Activated CD4-positive, alpha-beta T cell treated with anti-CD3 and anti-CD28 coated beads for 1 hour (primary cell): Measurements from ENCODE around the gene SLC4A11.

Source experiments
- DNase-seq: peaks from one replicate; pipeline ENCODE4 v3.0.0-alpha.2; 2020

Gene SLC4A11

DNA sequence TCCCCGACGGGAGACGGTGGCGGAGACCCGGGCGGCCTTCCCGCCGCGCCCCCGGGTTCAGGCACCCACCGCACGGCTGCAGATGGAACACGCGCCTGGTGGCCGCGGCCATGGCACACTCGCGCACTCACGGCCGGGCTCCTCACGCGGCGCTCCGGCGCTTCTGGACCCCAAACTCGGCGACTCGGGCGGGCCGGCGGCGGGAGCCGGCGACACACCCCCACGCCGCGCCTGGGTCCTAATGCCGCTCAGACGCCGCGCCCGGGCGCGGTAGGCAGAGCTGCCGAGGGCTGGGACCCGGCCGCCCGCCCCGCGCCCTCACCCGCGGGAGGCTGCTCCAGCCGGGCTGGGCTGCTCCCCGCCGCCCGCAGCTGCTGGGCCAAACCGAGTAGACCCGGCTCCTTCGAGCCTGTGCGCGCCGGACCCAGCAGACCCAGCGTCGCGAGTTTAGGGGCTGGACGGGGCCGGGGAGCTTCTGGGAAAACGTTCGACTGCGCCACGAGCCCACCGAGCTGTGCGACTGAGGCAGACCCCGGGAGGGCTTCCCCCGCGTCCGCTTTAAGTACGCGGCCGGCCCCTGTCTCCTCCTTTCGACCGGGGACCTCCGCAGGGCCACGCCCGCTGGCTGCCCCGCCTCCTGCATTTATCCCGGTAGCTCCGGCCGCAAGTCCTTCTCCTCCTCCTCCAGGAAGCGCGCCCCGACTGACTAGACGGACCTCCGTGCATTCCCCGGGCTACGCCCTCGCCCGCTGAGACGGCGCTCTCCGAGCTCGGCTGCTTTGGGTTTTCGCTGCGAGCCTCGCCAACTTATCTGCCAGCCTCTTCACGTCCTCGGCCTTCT, at the start of gene SLC4A11:
TSS of gene SLC4A11 (minus strand) at position 165 of the 841 bp plus-strand sequence. CDS start at position 112, 53 bp downstream.
- DNase-seq, result no peak

DNA sequence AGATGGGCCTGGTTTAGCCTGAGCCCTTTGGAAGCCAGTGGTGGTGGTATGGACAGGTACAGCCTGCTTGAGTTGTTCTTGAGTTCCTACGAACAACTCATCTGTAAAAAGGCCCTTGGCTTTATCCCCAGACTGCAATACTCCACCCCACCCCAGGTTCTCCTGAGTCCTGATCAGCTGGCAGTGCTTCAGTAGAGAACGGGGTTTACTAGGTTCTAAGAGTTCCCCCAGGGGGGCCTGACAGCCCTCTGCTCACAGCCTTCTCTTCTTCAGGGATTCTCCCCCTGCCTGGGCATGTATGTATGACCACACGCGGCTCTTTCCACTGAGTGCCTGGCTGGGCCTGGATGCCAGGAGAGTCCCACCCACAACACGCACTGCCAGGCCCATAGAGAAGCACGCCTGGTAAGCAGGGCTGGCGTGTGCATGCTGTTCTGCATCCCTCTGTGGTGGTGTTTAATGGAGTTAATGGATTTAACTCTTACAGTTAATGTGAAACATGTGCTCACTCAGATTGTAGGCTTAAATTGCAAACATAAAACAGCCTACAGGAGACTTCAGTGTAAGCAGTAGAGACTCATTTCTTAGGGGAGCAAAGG, 44.3 kb upstream of the SLC4A11 start:
- no peak for DNase-seq

DNA sequence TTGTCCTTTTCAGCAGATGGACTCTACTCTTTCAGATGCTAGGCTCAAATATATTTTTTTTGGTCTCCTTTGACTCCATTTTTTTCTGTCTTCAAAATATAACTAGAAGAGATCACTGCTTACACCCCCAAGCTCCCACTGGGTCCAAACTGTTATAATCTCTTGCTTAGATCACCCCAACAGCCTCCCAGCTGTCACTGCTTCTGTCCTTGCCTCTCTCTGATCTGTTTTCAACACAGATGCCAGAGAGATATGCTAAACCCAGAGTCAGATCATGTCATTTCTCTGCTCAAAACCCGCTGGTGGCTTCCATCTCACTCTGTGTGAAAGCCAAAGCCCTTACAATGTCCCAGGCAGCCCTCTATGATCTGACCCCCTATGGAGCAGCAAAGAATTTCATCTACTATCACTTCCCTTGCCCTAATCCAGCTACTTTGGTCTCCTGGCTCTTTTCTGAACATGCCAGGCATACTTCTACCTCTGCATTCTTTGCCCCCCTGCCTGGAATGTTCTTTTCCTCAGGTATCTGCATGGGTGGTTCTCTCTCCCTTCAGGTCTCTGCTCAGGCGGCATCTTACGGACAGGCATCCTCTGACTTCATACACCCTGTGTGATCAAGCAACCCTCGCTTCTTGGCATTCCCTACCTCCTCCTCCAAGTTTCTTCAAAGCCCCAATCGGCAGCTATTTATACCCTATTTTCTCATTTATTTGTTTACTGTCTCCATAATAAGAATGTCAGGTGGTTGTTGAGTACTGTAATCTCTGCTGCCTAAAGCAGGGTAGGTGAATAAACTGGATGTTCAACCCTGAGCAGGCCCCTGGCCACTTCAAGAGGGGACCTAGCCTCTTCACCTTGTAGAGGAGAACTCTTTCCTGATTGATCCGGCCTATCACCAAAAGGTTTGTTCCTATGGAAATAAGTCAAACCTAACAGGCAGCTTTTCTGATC, 43.6 kb upstream of the SLC4A11 start:
- no peak for DNase-seq

DNA sequence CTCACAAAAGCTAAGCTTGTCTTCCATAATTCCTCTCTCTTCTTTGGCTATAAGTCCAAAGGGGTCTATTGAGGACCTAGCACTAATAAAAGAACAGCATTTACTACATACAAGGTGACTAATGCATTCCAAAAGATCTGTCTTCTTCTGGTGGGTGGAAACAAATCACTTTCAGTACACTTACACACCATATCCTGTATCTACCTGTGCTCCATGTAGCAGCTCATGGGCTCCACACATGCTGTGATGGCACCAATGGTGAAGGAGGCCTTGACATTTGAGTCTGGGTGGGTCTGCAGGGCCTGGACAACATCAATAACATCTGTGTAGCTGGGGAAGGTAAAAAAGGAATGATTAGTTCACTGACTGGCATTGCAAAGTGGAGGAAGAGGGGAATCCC, 42.4 kb upstream of the SLC4A11 start:
- no peak for DNase-seq

DNA sequence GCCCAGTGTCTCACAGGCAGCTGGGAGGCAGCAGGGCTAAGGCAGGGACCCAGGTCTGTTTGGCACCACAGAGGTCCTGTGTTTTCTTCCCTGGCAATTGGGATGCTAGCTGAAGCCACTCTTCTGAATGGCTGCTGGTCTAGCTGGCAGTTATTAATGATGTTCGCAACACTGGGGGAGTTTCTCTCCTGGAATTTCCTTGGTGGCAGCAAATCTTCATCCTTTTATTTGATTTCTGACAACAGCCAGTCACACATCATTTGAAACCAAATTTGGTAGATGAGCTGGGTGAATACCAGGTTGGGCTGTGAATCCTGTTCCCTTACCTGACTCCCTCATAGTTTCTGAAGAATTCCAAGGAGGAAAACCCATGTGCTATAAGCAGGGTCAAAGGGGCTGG, 40.8 kb upstream of the SLC4A11 start:
- no peak for DNase-seq

DNA sequence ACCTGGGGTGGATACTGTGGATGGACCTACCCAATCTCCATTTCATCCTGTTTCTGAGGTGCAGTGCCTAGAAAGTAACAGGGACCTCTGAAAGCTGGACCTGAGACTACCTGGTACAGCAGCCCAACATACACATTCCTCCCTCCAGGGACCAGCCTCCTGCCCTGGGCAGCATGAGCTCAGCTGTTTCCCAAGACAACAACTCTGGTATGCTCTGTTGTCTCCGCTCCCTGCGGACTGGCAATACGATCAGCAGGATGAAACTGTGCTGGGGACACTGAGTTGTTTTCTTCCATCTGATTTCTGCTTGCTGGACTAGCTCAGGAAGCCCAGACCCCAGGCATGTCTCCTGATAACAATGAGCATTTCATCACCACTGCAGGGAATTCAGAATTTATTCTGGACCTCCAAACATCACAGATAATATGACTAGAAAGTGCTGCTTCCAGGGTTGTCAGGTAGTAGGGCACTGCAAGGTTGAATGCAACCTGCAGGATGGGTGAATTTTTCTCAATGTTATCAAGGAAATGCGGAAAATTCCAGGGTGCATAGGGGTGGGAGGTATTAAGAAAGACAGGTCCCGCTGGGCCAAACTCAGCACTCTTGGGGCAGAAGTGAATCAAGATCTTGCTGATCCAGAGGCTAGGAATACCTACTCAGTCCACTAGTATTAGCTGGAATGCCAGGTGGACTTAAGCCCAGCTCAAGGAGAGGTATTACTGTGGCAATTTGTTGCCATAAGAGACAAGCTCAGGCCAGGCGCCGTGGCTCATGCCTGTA, 38.9 kb upstream of the SLC4A11 start:
- DNase-seq, result no peak

DNA sequence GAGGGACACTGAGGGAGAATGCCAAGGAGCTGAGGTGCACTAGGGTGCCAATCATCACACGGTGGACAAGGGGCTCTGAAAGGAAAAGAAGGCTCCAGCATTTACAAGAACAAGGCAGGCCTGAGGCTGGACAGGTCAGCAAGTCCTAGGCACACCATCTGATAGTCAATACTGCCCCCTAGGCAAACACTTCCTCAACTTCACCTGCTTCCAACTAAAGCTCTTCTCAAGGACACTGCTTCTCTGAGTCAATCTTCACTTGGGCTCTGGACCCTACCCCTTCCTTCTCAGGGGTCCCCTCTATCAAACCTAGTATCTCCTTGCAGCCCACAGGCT, 37.7 kb upstream of the SLC4A11 start:
- no peak for DNase-seq

DNA sequence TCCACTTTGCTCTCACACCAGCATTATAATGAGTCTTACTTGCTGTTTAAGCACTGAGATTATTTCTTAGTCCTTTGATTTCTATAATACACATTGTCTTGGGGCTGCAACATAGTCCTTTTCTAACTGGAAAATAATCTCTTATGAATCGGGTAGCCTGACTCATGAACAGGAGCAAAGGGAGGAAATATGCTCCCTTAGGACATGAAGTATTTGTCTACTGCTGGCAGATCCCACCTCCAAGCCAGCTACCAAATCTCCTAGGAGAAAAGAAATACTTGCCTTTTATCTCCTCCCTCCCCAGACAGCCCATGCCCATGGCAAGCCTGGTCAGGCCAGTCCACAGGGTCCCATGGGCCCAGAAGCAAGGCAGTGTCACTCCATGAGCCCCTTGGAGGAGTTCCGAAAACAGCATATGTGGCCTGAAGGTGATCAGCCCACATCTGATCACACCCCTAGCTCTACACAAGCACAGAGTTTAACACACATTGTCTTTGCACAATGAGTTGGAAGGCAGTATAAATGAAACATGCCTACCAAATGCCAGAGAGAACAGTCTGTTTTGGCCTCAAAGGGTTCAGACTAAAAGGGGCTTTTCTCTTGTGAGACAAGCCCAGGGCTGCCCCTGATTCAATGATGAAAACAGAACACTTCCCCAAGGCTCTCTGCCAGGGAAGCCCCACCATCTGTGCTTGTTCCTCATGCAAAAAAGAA, 37.1 kb upstream of the SLC4A11 start:
- DNase-seq, result no peak

DNA sequence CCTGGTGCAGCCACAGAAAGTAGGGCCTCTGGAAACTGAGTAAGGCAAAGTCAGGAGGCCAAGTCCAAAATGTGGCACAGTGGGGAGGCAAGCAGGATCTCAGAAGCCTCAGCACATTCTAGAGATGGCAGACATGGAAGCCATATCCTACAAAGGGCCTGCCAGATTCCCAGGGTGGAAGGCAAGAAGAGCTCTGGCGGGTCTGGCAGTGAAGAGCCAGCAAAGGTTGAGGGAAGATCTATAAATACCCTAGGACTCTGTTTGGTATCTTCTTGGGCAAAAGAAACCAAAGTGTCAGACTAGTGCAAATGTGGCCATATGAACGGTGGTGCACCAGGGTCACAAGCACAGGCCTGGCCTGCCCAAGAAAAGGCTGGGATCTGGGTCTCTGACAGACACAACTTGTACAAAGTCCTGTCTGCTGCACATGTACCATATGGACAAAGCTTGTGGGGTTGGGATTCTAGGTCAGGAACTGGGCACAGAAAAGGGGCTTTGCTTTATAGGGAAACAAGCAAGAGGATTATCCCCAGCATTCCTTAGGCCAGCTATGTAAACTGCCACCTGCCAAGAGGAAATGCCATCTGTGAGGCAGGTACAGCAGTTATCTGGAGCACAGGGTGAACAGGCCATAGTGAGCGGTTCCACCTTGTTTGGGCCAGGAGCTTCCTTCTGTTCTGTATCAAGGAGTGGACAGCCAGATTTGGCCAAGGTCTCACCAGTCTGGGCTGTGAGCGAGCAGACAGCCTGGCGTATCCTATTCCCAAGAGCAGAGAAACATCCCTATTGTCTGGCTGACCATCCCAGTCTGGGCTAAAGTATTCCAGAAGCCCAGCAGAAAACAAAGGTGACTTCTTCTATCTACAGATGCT, 36.3 kb upstream of the SLC4A11 start:
- no peak for DNase-seq

DNA sequence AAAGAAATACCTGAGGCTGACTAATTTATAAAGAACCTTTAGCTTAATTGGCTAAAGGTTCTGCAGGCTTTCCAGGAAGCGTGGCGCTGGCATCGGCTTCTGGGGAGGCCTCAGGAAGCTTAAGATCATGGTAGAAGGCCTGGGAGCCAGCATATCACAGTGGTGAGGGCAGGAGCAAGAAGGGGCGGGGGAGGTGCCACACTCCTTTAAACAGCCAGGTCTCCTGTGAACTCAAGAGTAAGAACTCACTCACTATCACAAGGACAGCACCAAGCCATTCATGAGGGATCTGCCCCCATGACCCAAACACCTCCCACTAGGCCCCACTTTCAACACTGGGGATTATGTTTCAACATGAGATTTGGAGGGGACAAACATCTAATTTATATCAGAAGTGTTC, 34.4 kb upstream of the SLC4A11 start:
- no peak for DNase-seq

DNA sequence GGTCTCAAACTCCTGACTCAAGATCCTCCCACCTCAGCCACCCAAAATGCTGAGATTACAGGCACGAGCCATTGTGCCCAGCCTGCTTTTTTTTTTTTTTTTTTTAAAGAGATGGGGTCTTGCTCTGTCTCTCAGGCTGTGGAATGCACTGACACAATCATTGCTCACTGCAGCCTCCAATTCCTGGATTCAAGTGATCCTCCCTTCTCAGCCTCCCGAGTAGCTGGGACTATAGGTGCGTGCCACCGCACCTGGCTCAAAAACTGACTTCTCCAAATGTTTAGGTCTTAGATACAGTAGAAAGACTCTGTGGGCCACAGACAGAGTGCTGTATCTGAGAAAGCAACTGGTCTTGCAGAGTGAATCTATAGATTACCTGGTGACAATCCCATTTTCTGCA, 31.1 kb upstream of the SLC4A11 start:
- DNase-seq, result no peak

DNA sequence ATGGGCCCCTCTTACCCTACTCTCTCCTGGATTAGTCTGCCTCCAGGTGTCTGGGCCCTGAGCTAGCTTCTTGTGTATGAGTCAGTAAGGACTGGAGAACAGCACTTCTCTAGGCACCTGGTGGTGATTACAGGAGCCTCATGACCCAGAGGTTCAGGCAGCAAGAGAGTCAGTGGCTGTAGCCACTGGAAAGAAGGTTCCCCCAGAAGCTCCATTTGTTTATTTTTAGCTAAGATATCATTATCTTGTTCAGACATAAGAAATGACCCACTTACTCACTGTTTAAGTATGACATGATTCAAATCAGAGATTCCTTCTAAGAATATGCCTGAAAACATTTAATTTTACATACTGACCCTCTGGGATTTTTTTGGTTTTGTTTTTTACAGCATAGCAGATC, 23.6 kb upstream of the SLC4A11 start:
- no peak for DNase-seq

DNA sequence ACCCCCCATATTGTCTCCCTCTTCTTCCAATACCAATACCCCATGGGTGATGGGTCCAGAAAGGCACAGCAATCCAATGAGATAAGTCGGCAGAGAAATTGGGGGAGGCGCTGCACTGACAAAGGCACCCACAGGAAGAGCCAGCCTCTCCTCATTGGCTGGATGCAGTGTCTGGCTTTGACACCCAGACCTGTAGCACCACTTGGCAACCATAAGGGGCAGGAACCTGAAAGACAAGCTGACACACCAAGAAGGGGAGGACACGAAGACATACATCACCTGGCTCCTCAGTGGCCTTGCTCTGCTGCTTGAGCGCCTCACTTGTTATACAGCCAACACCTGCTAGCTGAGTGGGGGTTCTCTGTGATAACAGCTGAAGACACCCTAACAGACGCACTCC, 19.4 kb upstream of the SLC4A11 start:
- DNase-seq, result no peak

DNA sequence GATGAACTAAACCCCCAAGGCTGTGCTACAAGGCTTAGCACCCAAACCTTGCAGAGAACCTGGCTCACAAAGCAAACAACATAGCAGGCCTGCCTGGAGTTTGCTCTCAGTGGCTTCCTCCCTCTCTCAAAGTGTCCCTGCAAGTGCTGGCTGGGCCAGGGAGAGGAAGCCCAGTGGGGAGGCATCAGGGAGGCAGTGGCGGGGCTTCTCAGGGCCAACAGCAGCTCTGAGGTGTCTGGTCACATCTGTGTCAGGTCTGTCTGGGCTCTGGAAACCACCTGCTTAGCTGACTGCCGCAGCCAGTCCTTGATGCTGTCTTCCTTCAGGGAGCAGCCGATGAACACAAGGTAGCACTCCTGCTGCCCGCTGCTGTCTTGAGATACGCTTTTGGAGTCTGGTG, 16.7 kb upstream of the SLC4A11 start:
- no peak for DNase-seq

DNA sequence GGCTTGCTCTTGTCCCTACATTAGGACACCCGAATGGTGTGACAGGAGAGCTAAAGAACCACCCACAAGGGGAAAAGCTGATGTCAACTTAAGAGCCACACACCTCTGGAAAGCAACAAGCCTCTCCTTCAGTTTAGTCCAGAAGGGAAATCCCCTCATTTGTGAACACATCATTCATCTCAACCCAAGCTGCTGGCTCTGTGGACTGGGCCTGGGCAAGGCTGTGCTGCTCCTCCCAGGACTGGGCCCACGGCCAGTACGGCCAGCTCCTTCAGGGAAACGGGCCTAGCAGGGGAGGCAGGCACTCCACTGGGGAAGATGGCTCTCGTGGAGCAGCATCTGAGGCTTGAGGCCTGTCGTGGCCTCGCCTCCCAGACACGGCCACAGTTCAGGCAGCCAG, 12.8 kb upstream of the SLC4A11 start:
- DNase-seq, result no peak

DNA sequence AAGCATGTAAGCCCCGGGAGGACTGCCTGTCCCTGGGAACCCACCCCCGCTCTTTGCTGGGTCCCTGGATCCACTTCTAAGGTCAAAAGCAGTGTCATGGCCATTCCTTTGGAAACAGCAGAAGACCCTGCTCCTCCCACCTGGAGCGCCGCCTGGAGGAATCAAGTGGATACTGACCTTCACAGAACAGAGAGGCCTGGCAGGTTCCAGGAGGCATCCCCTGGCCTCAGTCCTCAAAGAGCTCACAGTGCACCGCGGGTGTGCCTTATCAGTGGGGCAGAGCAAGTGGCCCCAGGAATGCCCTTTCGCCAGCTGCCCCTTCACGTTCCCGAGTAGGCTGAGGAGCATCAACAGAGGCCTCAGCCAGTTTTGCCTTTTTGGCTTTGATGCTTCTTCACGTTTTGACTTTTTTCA, 11.1 kb upstream of the SLC4A11 start:
- no peak for DNase-seq

DNA sequence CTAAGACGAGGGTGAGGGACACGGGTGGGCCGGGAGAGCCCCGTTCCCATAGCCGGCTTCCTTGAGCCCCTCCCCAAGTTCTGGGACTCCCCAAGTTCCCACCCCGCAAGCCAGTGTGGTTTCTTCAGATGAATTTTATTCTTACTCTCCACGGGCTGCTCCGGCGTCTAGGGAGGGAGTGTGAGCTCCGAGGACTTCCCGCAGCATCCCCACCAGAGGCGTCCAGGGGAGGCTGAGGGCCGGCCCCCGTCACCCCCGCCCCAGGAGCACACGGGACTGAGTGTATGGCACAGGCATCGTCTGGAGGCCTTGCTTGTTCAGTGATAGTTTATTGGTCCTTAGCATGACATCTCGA, 10.0 kb upstream of the SLC4A11 start:
- DNase-seq, result no peak

DNA sequence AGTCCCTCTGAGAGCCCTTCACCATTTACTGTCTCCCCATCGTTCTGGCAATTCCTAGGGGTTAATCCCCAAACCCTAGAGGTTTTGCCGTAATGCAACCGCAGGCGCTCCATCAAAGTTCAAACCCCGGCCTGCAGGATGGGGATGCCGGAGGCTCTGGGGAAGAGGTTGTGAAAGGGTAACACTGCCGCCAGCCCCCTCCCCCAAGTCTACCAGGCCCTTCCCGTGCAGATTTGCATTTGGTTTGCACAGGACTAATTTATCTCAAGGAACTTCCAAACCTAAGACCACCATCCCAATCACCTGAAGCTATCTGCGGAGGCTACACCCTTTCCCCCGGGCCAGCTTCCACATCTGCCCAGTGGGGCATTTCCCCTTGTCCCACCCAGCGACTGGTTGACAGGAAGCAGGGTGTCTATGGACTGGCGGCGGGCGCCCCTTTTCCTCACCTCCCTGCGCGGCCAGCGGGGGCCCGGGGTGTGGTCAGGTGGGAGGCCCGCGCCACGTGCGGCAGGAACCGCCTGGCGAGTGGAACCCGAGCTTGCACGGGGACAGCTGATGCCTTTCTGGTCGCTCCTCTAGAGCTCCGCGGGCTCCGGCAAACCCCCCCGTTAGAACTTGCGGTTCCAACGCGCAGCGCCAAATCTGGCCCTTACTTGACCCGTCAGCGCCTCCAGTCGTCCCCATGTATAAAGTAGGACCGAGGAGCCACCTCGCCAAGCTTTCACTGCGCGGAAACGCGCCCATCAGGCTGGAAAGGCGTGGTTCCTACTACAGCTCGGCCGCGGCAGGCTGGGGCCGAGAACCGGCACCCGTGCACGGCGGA, 9.4 kb upstream of the SLC4A11 start:
- no peak for DNase-seq

DNA sequence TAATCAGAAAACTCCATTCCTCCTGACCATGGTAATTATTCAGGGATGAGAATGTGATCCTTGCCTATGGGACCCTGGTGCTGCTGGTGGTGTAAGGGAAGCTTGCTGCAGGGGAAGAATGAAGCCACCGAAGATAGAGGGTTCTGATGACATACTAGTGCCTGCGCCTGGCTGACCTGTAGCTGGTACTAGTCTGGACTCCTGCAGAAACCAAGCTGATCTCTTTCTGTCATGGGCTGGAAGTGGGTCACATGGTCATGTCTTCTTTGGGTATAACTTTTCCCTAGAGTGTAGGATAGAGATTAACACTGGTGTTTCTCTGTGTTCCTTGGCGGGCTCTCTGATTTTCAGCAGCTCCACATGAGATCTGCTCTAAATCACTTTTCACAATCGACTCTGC, 8.6 kb upstream of the SLC4A11 start:
- DNase-seq, result no peak

DNA sequence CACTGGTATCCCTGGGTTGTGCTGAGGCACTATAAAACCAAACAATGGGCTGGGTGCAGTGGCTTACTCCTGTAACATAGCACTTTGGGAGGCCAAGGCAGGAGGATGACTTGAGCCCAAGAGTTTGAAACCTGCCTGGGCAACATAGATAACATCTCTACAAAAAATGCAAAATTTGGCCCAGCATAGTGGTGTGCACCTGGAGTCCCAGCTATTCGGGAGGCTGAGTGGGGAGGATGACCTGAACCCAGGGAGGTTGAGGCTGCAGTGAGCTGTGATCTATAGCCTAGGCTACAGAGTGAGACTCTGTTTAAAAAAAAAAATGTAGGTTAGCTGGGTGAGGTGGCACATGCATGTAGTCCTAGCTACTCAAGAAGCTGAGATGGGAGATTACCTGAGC, 7.7 kb upstream of the SLC4A11 start:
- no peak for DNase-seq
